SK-N-SH (cell line): ENCODE results near the gene CDK14.
A peak's percentile ranks its signal among the peaks of the same experiment; 100 is the strongest.

Experiments
- CHD2 ChIP-seq: fragments of 150-350 bp; IDR thresholded peaks from 2 replicates; pipeline ENCODE4 v1.6.1; 2018; ENCODE audit warnings: low read length; ENCODE audit not compliant: partially characterized antibody
- EP300 ChIP-seq, 2 experiments: IDR thresholded peaks; 2 replicates each; pipeline versions ENCODE4 v1.4.0 to v1.6.1; 2012; ENCODE audit warnings: borderline replicate concordance in 1 of 2, low read depth in 1 of 2, low read length in 1 of 2
- EZH2phosphoT487 ChIP-seq: fragments of 200-600 bp; sonication (generic); IDR thresholded peaks from 2 replicates; pipeline ENCODE4 v1.6.1; 2017; ENCODE audit warnings: low read depth, mixed run types, mild to moderate bottlenecking, antibody characterized with exemption, moderate library complexity, borderline replicate concordance
- GABPA ChIP-seq: IDR thresholded peaks from 2 replicates; pipeline ENCODE4 v1.4.0; 2012; ENCODE audit warnings: low read depth, mild to moderate bottlenecking
- JUND ChIP-seq: IDR thresholded peaks from 2 replicates; pipeline ENCODE4 v1.4.0; 2012
- POLR2AphosphoS5 ChIP-seq: IDR thresholded peaks from 2 replicates; pipeline ENCODE4 v1.6.1; 2012; ENCODE audit warnings: low read depth, low read length
- RAD21 ChIP-seq: IDR thresholded peaks from 2 replicates; pipeline ENCODE4 v1.6.1; 2012; ENCODE audit warnings: mild to moderate bottlenecking, low read length
- RCOR1 ChIP-seq: fragments of 150-350 bp; IDR thresholded peaks from 2 replicates; pipeline ENCODE4 v1.6.1; 2017; ENCODE audit warnings: antibody characterized with exemption, low read length
- SIN3A ChIP-seq: IDR thresholded peaks from 2 replicates; pipeline ENCODE4 v1.6.1; 2012; ENCODE audit warnings: low read depth, mild to moderate bottlenecking, low read length, moderate library complexity, borderline replicate concordance
- TAF1 ChIP-seq: IDR thresholded peaks from 2 replicates; pipeline ENCODE4 v1.6.1; 2012; ENCODE audit warnings: low read depth, mild to moderate bottlenecking, low read length, moderate library complexity, borderline replicate concordance
- YY1 ChIP-seq: IDR thresholded peaks from 2 replicates; pipeline ENCODE4 v1.4.0; 2012; ENCODE audit warnings: low read depth, mild to moderate bottlenecking
- TF ChIP-seq, protein P1 (sequence below): fragments of 200-600 bp; sonication (generic); IDR thresholded peaks from 2 replicates; pipeline ENCODE4 v1.6.1; 2017; ENCODE audit warnings: antibody characterized with exemption, mild to moderate bottlenecking, moderate library complexity
- TF ChIP-seq, protein P2 (sequence below): IDR thresholded peaks from 2 replicates; pipeline ENCODE4 v1.4.0; 2012; ENCODE audit warnings: low read depth, borderline replicate concordance
- TF ChIP-seq, protein P3 (sequence below): IDR thresholded peaks from 2 replicates; pipeline ENCODE4 v1.6.1; 2012; ENCODE audit warnings: mild to moderate bottlenecking, low read depth, low read length, moderate library complexity

DNA sequence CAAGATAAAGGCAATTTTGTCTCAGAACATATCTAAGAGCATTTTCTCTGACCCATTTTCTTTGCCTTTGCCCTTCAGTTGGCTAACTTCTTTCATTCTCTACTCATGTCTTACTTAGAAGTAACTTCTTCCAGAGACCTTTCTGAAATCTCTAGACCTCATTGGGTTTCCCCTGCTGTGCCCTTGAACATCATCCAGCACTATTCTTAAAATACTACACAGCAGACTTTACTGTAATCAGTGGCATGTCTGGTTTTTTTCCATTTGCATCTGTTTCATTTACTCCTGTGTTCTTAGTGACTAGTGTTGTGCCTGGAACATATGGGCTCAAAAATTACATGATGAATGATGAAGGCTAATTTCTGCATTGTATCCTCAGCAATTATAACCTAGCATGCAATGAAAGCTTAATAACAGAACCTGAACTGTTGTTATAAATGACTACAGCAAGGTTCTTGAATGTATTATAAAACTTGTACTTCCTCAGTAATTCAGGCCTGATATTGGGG lies 301.9 kb downstream of the CDK14 start:
- no peak for TF ChIP-seq YY1
- TF ChIP-seq, protein P1, sequence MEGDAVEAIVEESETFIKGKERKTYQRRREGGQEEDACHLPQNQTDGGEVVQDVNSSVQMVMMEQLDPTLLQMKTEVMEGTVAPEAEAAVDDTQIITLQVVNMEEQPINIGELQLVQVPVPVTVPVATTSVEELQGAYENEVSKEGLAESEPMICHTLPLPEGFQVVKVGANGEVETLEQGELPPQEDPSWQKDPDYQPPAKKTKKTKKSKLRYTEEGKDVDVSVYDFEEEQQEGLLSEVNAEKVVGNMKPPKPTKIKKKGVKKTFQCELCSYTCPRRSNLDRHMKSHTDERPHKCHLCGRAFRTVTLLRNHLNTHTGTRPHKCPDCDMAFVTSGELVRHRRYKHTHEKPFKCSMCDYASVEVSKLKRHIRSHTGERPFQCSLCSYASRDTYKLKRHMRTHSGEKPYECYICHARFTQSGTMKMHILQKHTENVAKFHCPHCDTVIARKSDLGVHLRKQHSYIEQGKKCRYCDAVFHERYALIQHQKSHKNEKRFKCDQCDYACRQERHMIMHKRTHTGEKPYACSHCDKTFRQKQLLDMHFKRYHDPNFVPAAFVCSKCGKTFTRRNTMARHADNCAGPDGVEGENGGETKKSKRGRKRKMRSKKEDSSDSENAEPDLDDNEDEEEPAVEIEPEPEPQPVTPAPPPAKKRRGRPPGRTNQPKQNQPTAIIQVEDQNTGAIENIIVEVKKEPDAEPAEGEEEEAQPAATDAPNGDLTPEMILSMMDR, result no peak
- no peak for TF ChIP-seq GABPA
- TF ChIP-seq TAF1, result no peak
- TF ChIP-seq CHD2, result no peak
- TF ChIP-seq, protein P2, sequence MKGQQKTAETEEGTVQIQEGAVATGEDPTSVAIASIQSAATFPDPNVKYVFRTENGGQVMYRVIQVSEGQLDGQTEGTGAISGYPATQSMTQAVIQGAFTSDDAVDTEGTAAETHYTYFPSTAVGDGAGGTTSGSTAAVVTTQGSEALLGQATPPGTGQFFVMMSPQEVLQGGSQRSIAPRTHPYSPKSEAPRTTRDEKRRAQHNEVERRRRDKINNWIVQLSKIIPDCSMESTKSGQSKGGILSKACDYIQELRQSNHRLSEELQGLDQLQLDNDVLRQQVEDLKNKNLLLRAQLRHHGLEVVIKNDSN, result no peak
- TF ChIP-seq RAD21, result no peak
- TF ChIP-seq, protein P3, sequence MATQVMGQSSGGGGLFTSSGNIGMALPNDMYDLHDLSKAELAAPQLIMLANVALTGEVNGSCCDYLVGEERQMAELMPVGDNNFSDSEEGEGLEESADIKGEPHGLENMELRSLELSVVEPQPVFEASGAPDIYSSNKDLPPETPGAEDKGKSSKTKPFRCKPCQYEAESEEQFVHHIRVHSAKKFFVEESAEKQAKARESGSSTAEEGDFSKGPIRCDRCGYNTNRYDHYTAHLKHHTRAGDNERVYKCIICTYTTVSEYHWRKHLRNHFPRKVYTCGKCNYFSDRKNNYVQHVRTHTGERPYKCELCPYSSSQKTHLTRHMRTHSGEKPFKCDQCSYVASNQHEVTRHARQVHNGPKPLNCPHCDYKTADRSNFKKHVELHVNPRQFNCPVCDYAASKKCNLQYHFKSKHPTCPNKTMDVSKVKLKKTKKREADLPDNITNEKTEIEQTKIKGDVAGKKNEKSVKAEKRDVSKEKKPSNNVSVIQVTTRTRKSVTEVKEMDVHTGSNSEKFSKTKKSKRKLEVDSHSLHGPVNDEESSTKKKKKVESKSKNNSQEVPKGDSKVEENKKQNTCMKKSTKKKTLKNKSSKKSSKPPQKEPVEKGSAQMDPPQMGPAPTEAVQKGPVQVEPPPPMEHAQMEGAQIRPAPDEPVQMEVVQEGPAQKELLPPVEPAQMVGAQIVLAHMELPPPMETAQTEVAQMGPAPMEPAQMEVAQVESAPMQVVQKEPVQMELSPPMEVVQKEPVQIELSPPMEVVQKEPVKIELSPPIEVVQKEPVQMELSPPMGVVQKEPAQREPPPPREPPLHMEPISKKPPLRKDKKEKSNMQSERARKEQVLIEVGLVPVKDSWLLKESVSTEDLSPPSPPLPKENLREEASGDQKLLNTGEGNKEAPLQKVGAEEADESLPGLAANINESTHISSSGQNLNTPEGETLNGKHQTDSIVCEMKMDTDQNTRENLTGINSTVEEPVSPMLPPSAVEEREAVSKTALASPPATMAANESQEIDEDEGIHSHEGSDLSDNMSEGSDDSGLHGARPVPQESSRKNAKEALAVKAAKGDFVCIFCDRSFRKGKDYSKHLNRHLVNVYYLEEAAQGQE, result no peak
- TF ChIP-seq EP300 (IDR thresholded peaks at IDR 0.05; ENCODE audit: borderline replicate concordance in 1 of 2, low read depth in 1 of 2, low read length in 1 of 2), result peak; percentile 15 to 76; a peak in 1 of 4 replicates
- no peak for TF ChIP-seq JUND
- no peak for TF ChIP-seq RCOR1
- no peak for TF ChIP-seq SIN3A
- TF ChIP-seq EZH2phosphoT487, result no peak
- TF ChIP-seq POLR2AphosphoS5, result peak; percentile 44; the same call in 1 of the 2 replicates
